Endothelial cell of umbilical vein (primary cell): Measurements from ENCODE around the gene ATAD1. TPM values are rescaled to one million over a fixed set of nuclear protein-coding genes. Genes with fewer than 3 reads are reported as not detected.
A peak's percentile ranks its signal among the peaks of the same experiment; 100 is the strongest.

ENCODE experiments used
- BruUV-seq: library from RNA; stranded (reverse); fragments of 400-500 nt; replicated peaks from 2 replicates; lab custom pipeline; 2021; lab: Mats Ljungman, UMichigan
- CTCF ChIA-PET: fragments of 300-600, 350-600 bp; sonication (Branson Sonifier 250); formaldehyde crosslinking; loops from one replicate; lab custom pipeline; 2021; ENCODE audit warnings: antibody characterized with exemption, inconsistent platforms; lab: Charles Lee
- POLR2A ChIA-PET: fragments of 300-600, 350-600 bp; sonication (Branson Sonifier 250); formaldehyde crosslinking; loops from one replicate; lab custom pipeline; 2021; ENCODE audit warnings: antibody characterized with exemption, inconsistent platforms; lab: Charles Lee
- DNase-seq: peaks from one replicate; pipeline ENCODE4 v3.0.0-alpha.2; 2011; ENCODE audit warnings: low read depth, low spot score
- FAIRE-seq: peaks from 2 replicates; lab custom pipeline; 2011; peaks lifted over from hg19 to GRCh38; lab: Jason Lieb, UNC
- H2AFZ ChIP-seq: 2 replicates; pipeline ENCODE4 v1.6.0; 2012; ENCODE audit warnings: low read depth, low read length, control low read depth, inconsistent platforms
- H3K27ac ChIP-seq: 2 replicates; pipeline ENCODE4 v1.5.1; 2011; ENCODE audit warnings: low read depth, mild to moderate bottlenecking, control low read depth, low read length, moderate library complexity; ENCODE audit not compliant: insufficient read depth
- H3K27me3 ChIP-seq, 2 experiments: 2 replicates each; pipeline versions ENCODE4 v1.6.0 to v1.6.1; 2011; ENCODE audit warnings: low read length in 2 of 2, mixed read lengths in 1 of 2; ENCODE audit not compliant: control insufficient read depth in 2 of 2, insufficient read depth in 2 of 2
- H3K36me3 ChIP-seq, 2 experiments: 2 replicates in 1 of 2; 3 replicates in 1 of 2; pipeline ENCODE4 v1.5.1; 2011; ENCODE audit warnings: low read length in 2 of 2, mild to moderate bottlenecking in 1 of 2, moderate library complexity in 1 of 2; ENCODE audit not compliant: control insufficient read depth in 2 of 2, insufficient read depth in 2 of 2; ENCODE audit errors: extremely low read depth in 1 of 2
- H3K4me1 ChIP-seq: 3 replicates; pipeline ENCODE4 v1.5.1; 2011; ENCODE audit warnings: mild to moderate bottlenecking, low read length; ENCODE audit not compliant: control insufficient read depth, insufficient read depth; ENCODE audit errors: extremely low read depth
- H3K4me2 ChIP-seq: 2 replicates; pipeline ENCODE4 v1.6.1; 2011; ENCODE audit warnings: low read length, control low read depth, mixed read lengths; ENCODE audit not compliant: insufficient read depth
- H3K4me3 ChIP-seq, 3 experiments: fragments of 200-600 bp in 1 of 3; sonication (generic), shearing (Covaris generic) in 1 of 3; replicated peaks in 1 of 3; 2 replicates each; pipeline ENCODE4 v1.5.1; 2011 to 2016; ENCODE audit warnings: control low read depth in 3 of 3, low read length in 3 of 3, mild to moderate bottlenecking in 2 of 3, inconsistent platforms in 1 of 3, low read depth in 1 of 3, moderate library complexity in 1 of 3; ENCODE audit not compliant: insufficient read depth in 1 of 3
- H3K79me2 ChIP-seq: 2 replicates; pipeline ENCODE4 v1.6.0; 2012; ENCODE audit warnings: low read length, inconsistent platforms; ENCODE audit not compliant: control insufficient read depth, insufficient read depth
- H3K9ac ChIP-seq: replicated peaks from 2 replicates; pipeline ENCODE3; 2011; ENCODE audit warnings: low read length, control low read depth; ENCODE audit not compliant: insufficient read depth; ENCODE audit errors: extremely low read depth
- H3K9me1 ChIP-seq: replicated peaks from 3 replicates; pipeline ENCODE4 v1.6.0; 2011; ENCODE audit warnings: mild to moderate bottlenecking, low read length; ENCODE audit not compliant: control insufficient read depth, insufficient read depth; ENCODE audit errors: extremely low read depth
- H3K9me3 ChIP-seq: replicated peaks from 2 replicates; pipeline ENCODE4 v1.5.1; 2012; ENCODE audit warnings: low read length, inconsistent platforms; ENCODE audit not compliant: control insufficient read depth, insufficient read depth
- H4K20me1 ChIP-seq: replicated peaks from 2 replicates; pipeline ENCODE3; 2011; ENCODE audit warnings: mild to moderate bottlenecking, low read length; ENCODE audit not compliant: control insufficient read depth, insufficient read depth; ENCODE audit errors: extremely low read depth
- CTCF ChIP-seq, 2 donors: IDR thresholded peaks; 1 replicate in 1 of 2; 2 replicates in 1 of 2; pipeline ENCODE4 v1.5.1; 2011; ENCODE audit warnings: low read length in 2 of 2, mild to moderate bottlenecking in 2 of 2, moderate library complexity in 2 of 2, control low read depth in 1 of 2, inconsistent platforms in 1 of 2, low read depth in 1 of 2; ENCODE audit not compliant: insufficient read depth in 1 of 2; ENCODE audit errors: extremely low read depth in 1 of 2
- EZH2 ChIP-seq: IDR thresholded peaks from 2 replicates; pipeline ENCODE4 v1.6.1; 2012; ENCODE audit warnings: borderline replicate concordance, low read depth, mild to moderate bottlenecking, moderate library complexity, low read length, inconsistent platforms; ENCODE audit not compliant: severe bottlenecking
- FOS ChIP-seq: IDR thresholded peaks from 2 replicates; pipeline ENCODE4 v1.6.1; 2011; ENCODE audit warnings: mild to moderate bottlenecking, low read length, moderate library complexity, borderline replicate concordance; ENCODE audit not compliant: insufficient read depth
- GATA2 ChIP-seq: IDR thresholded peaks from 2 replicates; pipeline ENCODE4 v1.7.0; 2011; ENCODE audit warnings: low read depth, mild to moderate bottlenecking, moderate library complexity, mixed read lengths, low read length; ENCODE audit not compliant: insufficient read length, insufficient read depth
- JUN ChIP-seq: IDR thresholded peaks from 2 replicates; pipeline ENCODE4 v1.6.1; 2011; ENCODE audit warnings: borderline replicate concordance, low read depth; ENCODE audit not compliant: insufficient read length, insufficient read depth
- POLR2A ChIP-seq: IDR thresholded peaks from 2 replicates; pipeline ENCODE4 v1.6.1; 2012; ENCODE audit warnings: low read depth, mild to moderate bottlenecking, control low read depth, low read length
- dilution Hi-C: fragments of 300-500 bp; cut with MboI; formaldehyde crosslinking; loops from one replicate; pipeline ENCODE4 v1.15.0; 2019; ENCODE audit warnings: low sequenced_read_pairs; ENCODE audit not compliant: extremely low pct_ligation_motif_present
- intact Hi-C: fragments of 100-400 bp; cut with micrococcal nuclease; formaldehyde crosslinking; loops from one replicate; pipeline ENCODE4 v1.10.0; 2022
- polyA plus RNA-seq, 4 experiments: library from polyadenylated mRNA; depleted of rRNA in 3 of 4; stranded (reverse) in 3 of 4; unstranded in 1 of 4; fragments of >200 nt; gene quantifications; 2 replicates each; pipeline versions ENCODE4 v1.2.1 to v1.2.3, GENCODE V29; 2011 to 2012; ENCODE audit warnings: missing spikeins in 1 of 4
- total RNA-seq: library from RNA; stranded (reverse); gene quantifications from 2 replicates; pipeline ENCODE4 v1.2.3, GENCODE V29; 2021

ATAD1 gene
- total and polyA plus RNA-seq, 2 donors (not counting 3 experiments of a cell fraction or from before 2014, with no cell fraction given), result 5.2 to 25.8 TPM

- peak; percentile 77 for DNase-seq
- ChIA-PET POLR2A (interaction anchor here (0.7 to 0.9 kb wide), 2 partner anchors 16 to 259 kb away, joined by 6 to 8 read pairs; no protein-coding TSS in a partner anchor), CTCF (interaction anchor here (0.6 to 1.8 kb wide), 14 partner anchors 10 to 778 kb away, joined by 3 to 12 read pairs (median 4); no protein-coding TSS in a partner anchor)
- Histone ChIP-seq H3K4me2 (peak overlapping the region; percentile 90), H3K4me3 (peak overlapping the region in 2 of 3 experiments; percentile 18 to 43), H3K9ac (peak overlapping the region; percentile 65), H3K36me3 (peaks cover 0 to 3% of the 10 kb centered on the region in 2 experiments), H2AFZ (peak overlapping the region; percentile 21), H3K4me1 (peaks cover 20% of the 10 kb centered on the region), H3K9me1 (no peaks in the 10 kb centered on the region), H3K27me3 (no peaks in the 10 kb centered on the region), H3K79me2 (peaks cover 5% of the 10 kb centered on the region), H3K27ac (peak overlapping the region; percentile 76), H3K9me3 (no peaks in the 10 kb centered on the region), H4K20me1 (no peaks in the 10 kb centered on the region)
- TF ChIP-seq CTCF (IDR thresholded peaks at IDR 0.05; ENCODE audit: extremely low read depth in 1 of 2, insufficient read depth in 1 of 2, low read depth in 1 of 2, low read length in 2 of 2), result no peak
- TF ChIP-seq GATA2, result no peak
- peak; percentile 32 for TF ChIP-seq JUN
- TF ChIP-seq POLR2A, result no peak
- peak; percentile 62 for TF ChIP-seq FOS
- TF ChIP-seq EZH2, result no peak
- BruUV-seq, result no TSS peak
- dilution Hi-C loops, result no loop called here
- intact Hi-C loops, result loop anchor here (2.0 kb wide), 2 partner anchors 41 to 611 kb away; no protein-coding TSS in a partner anchor
- FAIRE-seq, result peak; percentile 65
Measured at GRCh38 chr10:87775766-87776165, 42.3 kb downstream of the ATAD1 start.
